T-helper 17 cell (primary cell): ENCODE results near the gene NUDT11. TPM values are rescaled to one million over a fixed set of nuclear protein-coding genes. Genes with fewer than 3 reads are reported as not detected.

Experiments used
- ATAC-seq: fragments of 150-1000 bp; cut with Tn5 transposase; 2 replicates; pipeline ENCODE4 v1.10.0; 2021; ENCODE audit warnings: mild to moderate bottlenecking, moderate library complexity
- DNase-seq, 3 donors: peaks; one replicate each; pipeline versions ENCODE4 v3.0.0 to v3.0.0-alpha.2; 2020 to 2021
- H3K9me3 ChIP-seq: one replicate; pipeline ENCODE4 v1.7.0; 2013; ENCODE audit warnings: low read length, mild to moderate bottlenecking; ENCODE audit not compliant: control insufficient read depth, poor library complexity, severe bottlenecking
- H3K27ac Mint-ChIP-seq: one replicate; pipeline ENCODE4 v1.8.0; 2022; ENCODE audit warnings: mild to moderate bottlenecking, moderate library complexity, mixed read lengths
- H3K27me3 Mint-ChIP-seq: one replicate; pipeline ENCODE4 v1.8.0; 2022; ENCODE audit warnings: mixed read lengths
- H3K36me3 Mint-ChIP-seq: one replicate; pipeline ENCODE4 v1.8.0; 2022; ENCODE audit warnings: low read depth, mixed read lengths
- H3K4me1 Mint-ChIP-seq: one replicate; pipeline ENCODE4 v1.8.0; 2022; ENCODE audit warnings: mild to moderate bottlenecking, mixed read lengths
- H3K4me3 Mint-ChIP-seq: one replicate; pipeline ENCODE4 v1.8.0; 2022; ENCODE audit warnings: mild to moderate bottlenecking, moderate library complexity, mixed read lengths
- total RNA-seq, 4 donors: library from RNA in 2 of 4; stranded (reverse) in 2 of 4; gene quantifications; one replicate each; pipeline ENCODE4 v1.2.3 and lab custom pipeline; 2022 to 2026

Gene NUDT11
- total RNA-seq, 2 donors from 2014 or later, result 0.44 to 0.57 TPM

DNA sequence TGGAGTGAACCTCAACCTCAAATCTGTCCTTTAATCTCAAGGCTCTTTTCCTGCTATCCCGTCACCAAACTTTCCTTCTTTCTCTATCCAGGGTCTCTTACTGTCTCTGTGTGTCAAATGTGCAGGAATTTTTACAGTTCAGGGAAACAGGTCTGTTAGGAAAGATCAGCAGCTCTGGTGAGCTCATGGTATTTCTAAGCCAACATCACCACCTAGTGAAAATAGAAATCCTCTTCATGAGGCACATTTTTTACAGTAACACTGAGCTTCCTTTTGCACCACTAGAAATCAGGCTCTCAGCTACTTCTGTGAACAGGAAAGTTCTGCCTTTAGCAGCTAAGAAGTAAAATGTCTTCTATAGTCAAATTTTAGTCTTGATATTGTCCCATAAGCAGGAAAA, 39.6 kb downstream of the NUDT11 start:
- ATAC-seq, result no peak
- Mint-ChIP-seq H3K4me1 (no peaks in the 10 kb centered on the region), H3K4me3 (no peak overlapping the region), H3K36me3 (no peaks in the 10 kb centered on the region), H3K27me3 (no peaks in the 10 kb centered on the region), H3K27ac (no peak overlapping the region)
- H3K9me3 ChIP-seq, result no peaks in the 10 kb centered on the region
- DNase-seq, result no peak

DNA sequence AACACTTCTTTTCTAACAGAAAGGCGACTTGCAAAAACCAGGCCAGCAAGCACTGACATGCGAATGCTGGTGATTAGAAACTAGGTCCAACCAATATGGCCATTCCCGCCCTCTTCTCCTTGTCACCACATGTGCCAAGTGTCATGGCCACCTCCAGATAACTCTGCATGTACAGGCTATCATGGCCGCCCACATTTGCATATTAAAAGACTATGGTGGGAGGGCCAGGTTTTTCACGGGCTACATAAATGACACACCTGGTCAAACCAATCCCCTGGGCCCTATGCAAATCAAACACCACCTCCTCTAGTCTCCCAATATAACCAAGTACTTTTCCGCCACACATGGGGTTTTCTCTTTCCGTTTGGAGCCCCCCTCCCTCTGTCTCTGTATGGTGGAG, 40.1 kb downstream of the NUDT11 start:
- DNase-seq (no peak), ATAC-seq (no peak)
- Mint-ChIP-seq H3K4me3 (no peak overlapping the region), H3K27me3 (no peaks in the 10 kb centered on the region), H3K4me1 (no peaks in the 10 kb centered on the region), H3K27ac (no peak overlapping the region), H3K36me3 (no peaks in the 10 kb centered on the region)
- H3K9me3 ChIP-seq, result no peaks in the 10 kb centered on the region

- no peak for DNase-seq
- H3K4me1 Mint-ChIP-seq, result no peaks in the 10 kb centered on the region
- ATAC-seq, result no peak
- no peaks in the 10 kb centered on the region for H3K27me3 Mint-ChIP-seq
- no peak overlapping the region for H3K27ac Mint-ChIP-seq
- H3K36me3 Mint-ChIP-seq, result peaks cover 2% of the 10 kb centered on the region
- H3K9me3 ChIP-seq, result no peaks in the 10 kb centered on the region
- no peak overlapping the region for H3K4me3 Mint-ChIP-seq
These were observed 56.0 kb downstream of the NUDT11 start for GRCh38 chrX:51440365-51440764.

Other genes with a start within 250 kb of the NUDT11 start
- gene NUDT10, start 163.8 kb downstream of the NUDT11 start, total RNA-seq, result not detected
- gene CENPVL3, start 122.3 kb upstream of the NUDT11 start, total RNA-seq, result not detected
- not detected for gene CENPVL2, start 186.2 kb upstream of the NUDT11 start, total RNA-seq
- not detected for gene CENPVL1, start 213.9 kb upstream of the NUDT11 start, total RNA-seq
- gene GSPT2, start 246.8 kb upstream of the NUDT11 start, total RNA-seq, result 1 to 10 TPM; 3.7 to 5.4 TPM